Activated naive CD4-positive, alpha-beta T cell (primary cell): ENCODE measurements around the gene LANCL2.
"Not testable (repeated sequence)": the region's sequence is repeated elsewhere in the genome, so short reads cannot be mapped to it uniquely, and the experiment has no call there.

ENCODE experiments used
- DNase-seq, 4 experiments: peaks; one replicate each; lab custom pipeline; 2025; lab: John Stamatoyannopoulos, UW

Gene LANCL2

GRCh38 chr7:55471594-55471993, 106.5 kb downstream of the LANCL2 start:
- not testable (repeated sequence) for DNase-seq

- DNase-seq = not testable (repeated sequence)
Measured at GRCh38 chr7:55472406-55472805, 107.3 kb downstream of the LANCL2 start.

GRCh38 chr7:55472928-55473725, 108.0 kb downstream of the LANCL2 start:
- DNase-seq = no peak

- no peak for DNase-seq
Measured at GRCh38 chr7:55473932-55474331, 108.8 kb downstream of the LANCL2 start.

GRCh38 chr7:55474944-55475854, 110.1 kb downstream of the LANCL2 start:
- no peak for DNase-seq

- DNase-seq = no peak
Measured at GRCh38 chr7:55475855-55476803, 111.0 kb downstream of the LANCL2 start.

- no peak for DNase-seq
Measured at GRCh38 chr7:55476852-55477780, 112.0 kb downstream of the LANCL2 start.

- DNase-seq = no peak
Measured at GRCh38 chr7:55477781-55478374, 112.7 kb downstream of the LANCL2 start.

GRCh38 chr7:55478700-55479099, 113.6 kb downstream of the LANCL2 start:
- DNase-seq = no peak

GRCh38 chr7:55481155-55481554, 116.0 kb downstream of the LANCL2 start:
- DNase-seq = no peak

- no peak for DNase-seq
Measured at GRCh38 chr7:55483046-55483445, 117.9 kb downstream of the LANCL2 start.
